ENCODE data around the gene PCNT. TPM values are rescaled to one million over a fixed set of nuclear protein-coding genes. Genes with fewer than 3 reads are reported as not detected.

Gene PCNT
- total RNA-seq, 3 donors from 2014 or later (not counting 1 experiment from before 2014, with no cell fraction given), result 83.6 to 94.9 (median 84.0) TPM

GRCh38 chr21:46425571-46425970, 101.6 kb downstream of the PCNT start:
- Histone ChIP-seq H3K9me3 (ENCODE audit: control insufficient read depth, insufficient read depth, low read length) (no peaks in the 10 kb centered on the region), H3K27me3 (ENCODE audit: control insufficient read depth, insufficient read depth, low read length) (no peaks in the 10 kb centered on the region), H3K27ac (ENCODE audit: low read length) (peak overlapping the region; percentile 100), H3K36me3 (ENCODE audit: control insufficient read depth, insufficient read depth, low read length) (peaks cover 37% of the 10 kb centered on the region), H3K4me3 (ENCODE audit: low read length) (peak overlapping the region; percentile 36), H3K4me1 (ENCODE audit: control insufficient read depth, insufficient read depth, low read length) (peaks cover 44% of the 10 kb centered on the region)
- Mint-ChIP-seq H3K9me3 (no peaks in the 10 kb centered on the region), H3K4me1 (peaks cover 20 to 32% of the 10 kb centered on the region in 2 donors), H3K36me3 (no peaks in the 10 kb centered on the region), H3K27me3 (ENCODE audit: low read depth in 2 of 2) (no peaks in the 10 kb centered on the region), H3K4me3 (peak overlapping the region; percentile 83), H3K27ac (peak overlapping the region; percentile 95 to 98)
- TF ChIP-seq, protein P1, sequence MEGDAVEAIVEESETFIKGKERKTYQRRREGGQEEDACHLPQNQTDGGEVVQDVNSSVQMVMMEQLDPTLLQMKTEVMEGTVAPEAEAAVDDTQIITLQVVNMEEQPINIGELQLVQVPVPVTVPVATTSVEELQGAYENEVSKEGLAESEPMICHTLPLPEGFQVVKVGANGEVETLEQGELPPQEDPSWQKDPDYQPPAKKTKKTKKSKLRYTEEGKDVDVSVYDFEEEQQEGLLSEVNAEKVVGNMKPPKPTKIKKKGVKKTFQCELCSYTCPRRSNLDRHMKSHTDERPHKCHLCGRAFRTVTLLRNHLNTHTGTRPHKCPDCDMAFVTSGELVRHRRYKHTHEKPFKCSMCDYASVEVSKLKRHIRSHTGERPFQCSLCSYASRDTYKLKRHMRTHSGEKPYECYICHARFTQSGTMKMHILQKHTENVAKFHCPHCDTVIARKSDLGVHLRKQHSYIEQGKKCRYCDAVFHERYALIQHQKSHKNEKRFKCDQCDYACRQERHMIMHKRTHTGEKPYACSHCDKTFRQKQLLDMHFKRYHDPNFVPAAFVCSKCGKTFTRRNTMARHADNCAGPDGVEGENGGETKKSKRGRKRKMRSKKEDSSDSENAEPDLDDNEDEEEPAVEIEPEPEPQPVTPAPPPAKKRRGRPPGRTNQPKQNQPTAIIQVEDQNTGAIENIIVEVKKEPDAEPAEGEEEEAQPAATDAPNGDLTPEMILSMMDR (IDR thresholded peaks at IDR 0.05), result no peak
- intact Hi-C loops (cut with micrococcal nuclease), result loop anchor here (2.0 to 5.0 kb wide), 3 partner anchors 15 to 103 kb away; partner anchors contain the start of genes C21orf58 and PCNT
- WGBS (ENCODE audit: insufficient coverage), result 61% methylated on average over 23 of the region's 23 CpGs
- ATAC-seq (peak; percentile 64 to 74 (median 73)), DNase-seq (peak; percentile 72 to 90)

- H3K4me3 ChIP-seq (ENCODE audit: low read length), result no peak overlapping the region
- Mint-ChIP-seq H3K4me3 (no peak overlapping the region), H3K9me3 (no peaks in the 10 kb centered on the region), H3K4me1 (peaks cover 20 to 33% of the 10 kb centered on the region in 2 donors), H3K27me3 (ENCODE audit: low read depth in 2 of 2) (no peaks in the 10 kb centered on the region), H3K36me3 (peaks cover 1% of the 10 kb centered on the region), H3K27ac (peak overlapping the region; percentile 95 to 98)
- peak overlapping the region; percentile 100 for H3K27ac ChIP-seq (ENCODE audit: low read length)
- intact Hi-C loops (cut with micrococcal nuclease), result loop anchor here (5.0 kb wide), 1 partner anchor 104 kb away; the partner anchor contains the start of genes C21orf58 and PCNT
- no peaks in the 10 kb centered on the region for H3K9me3 ChIP-seq (ENCODE audit: control insufficient read depth, insufficient read depth, low read length)
- H3K4me1 ChIP-seq (ENCODE audit: control insufficient read depth, insufficient read depth, low read length), result peaks cover 44% of the 10 kb centered on the region
- peak in 1 of 2 donors; percentile 9 for DNase-seq
- WGBS (ENCODE audit: insufficient coverage), result 97% methylated on average over 22 of the region's 22 CpGs
- TF ChIP-seq, protein P1 (IDR thresholded peaks at IDR 0.05), result no peak
- H3K36me3 ChIP-seq (ENCODE audit: control insufficient read depth, insufficient read depth, low read length), result peaks cover 40% of the 10 kb centered on the region
- H3K27me3 ChIP-seq (ENCODE audit: control insufficient read depth, insufficient read depth, low read length), result no peaks in the 10 kb centered on the region
- ATAC-seq, result no peak
Measured at GRCh38 chr21:46426313-46427046, 102.5 kb downstream of the PCNT start.

GRCh38 chr21:46427516-46427915, 103.6 kb downstream of the PCNT start:
- no peaks in the 10 kb centered on the region for H3K27me3 Mint-ChIP-seq (ENCODE audit: low read depth in 2 of 2)
- TF ChIP-seq, protein P1 (IDR thresholded peaks at IDR 0.05), result no peak
- Histone ChIP-seq H3K36me3 (ENCODE audit: control insufficient read depth, insufficient read depth, low read length) (peaks cover 42% of the 10 kb centered on the region), H3K27ac (ENCODE audit: low read length) (no peak overlapping the region), H3K4me3 (ENCODE audit: low read length) (no peak overlapping the region), H3K27me3 (ENCODE audit: control insufficient read depth, insufficient read depth, low read length) (no peaks in the 10 kb centered on the region), H3K4me1 (ENCODE audit: control insufficient read depth, insufficient read depth, low read length) (peaks cover 41% of the 10 kb centered on the region), H3K9me3 (ENCODE audit: control insufficient read depth, insufficient read depth, low read length) (no peaks in the 10 kb centered on the region)
- peak overlapping the region; percentile 51 to 98 for H3K27ac Mint-ChIP-seq
- intact Hi-C loops (cut with micrococcal nuclease), result loop anchor here (5.0 kb wide), 1 partner anchor 105 kb away; the partner anchor contains the start of genes C21orf58 and PCNT
- 94% methylated on average over 14 of the region's 14 CpGs for WGBS (ENCODE audit: insufficient coverage)
- no peaks in the 10 kb centered on the region for H3K9me3 Mint-ChIP-seq
- DNase-seq, result no peak
- peaks cover 20 to 41% of the 10 kb centered on the region in 2 donors for H3K4me1 Mint-ChIP-seq
- peaks cover 9% of the 10 kb centered on the region for H3K36me3 Mint-ChIP-seq
- no peak overlapping the region for H3K4me3 Mint-ChIP-seq
- no peak for ATAC-seq

Data from natural killer cell (primary cell).